GM12874 (cell line): ENCODE results near the gene DSTYK.

Experiments used
- CTCF ChIP-seq: IDR thresholded peaks from 2 replicates; pipeline ENCODE4 v1.5.1; 2011; ENCODE audit warnings: low read depth, mild to moderate bottlenecking, control low read depth, low read length, moderate library complexity; ENCODE audit not compliant: insufficient read depth

The DSTYK gene

GRCh38 chr1:205111354-205111753, 100.1 kb downstream of the DSTYK start:
- TF ChIP-seq CTCF: no peak

GRCh38 chr1:205109711-205110110, 101.8 kb downstream of the DSTYK start:
- no peak for TF ChIP-seq CTCF

- no peak for TF ChIP-seq CTCF
Observed at GRCh38 chr1:205109269-205109668, 102.2 kb downstream of the DSTYK start.

GRCh38 chr1:205108464-205108863, 103.0 kb downstream of the DSTYK start:
- no peak for TF ChIP-seq CTCF

- TF ChIP-seq CTCF: no peak
Observed at GRCh38 chr1:205107327-205107726, 104.2 kb downstream of the DSTYK start.

GRCh38 chr1:205102404-205102803, 109.1 kb downstream of the DSTYK start:
- no peak for TF ChIP-seq CTCF

- TF ChIP-seq CTCF: no peak
Observed at GRCh38 chr1:205098242-205098641, 113.3 kb downstream of the DSTYK start.

- TF ChIP-seq CTCF: no peak
Observed at GRCh38 chr1:205095422-205095821, 116.1 kb downstream of the DSTYK start.
